Astrocyte of the cerebellum (primary cell): ENCODE measurements around the gene VSIG2.

ENCODE experiments used
- DNase-seq: peaks from one replicate; pipeline ENCODE4 v3.0.0-alpha.2; 2011; ENCODE audit warnings: low read depth
- H3K4me3 ChIP-seq: 2 replicates; pipeline ENCODE4 v1.5.1; 2011; ENCODE audit warnings: mild to moderate bottlenecking, low read depth, low read length, moderate library complexity
- in situ Hi-C: cut with HindIII; loops from 2 replicates; pipeline ENCODE4 v1.10.0; 2017; ENCODE audit warnings: low sequenced_read_pairs
- TF ChIP-seq, protein P1 (sequence below): IDR thresholded peaks from 2 replicates; pipeline ENCODE4 v1.5.1; 2012; ENCODE audit warnings: low read length, low read depth, moderate library complexity, mild to moderate bottlenecking; ENCODE audit errors: missing control alignments

The VSIG2 gene

DNA sequence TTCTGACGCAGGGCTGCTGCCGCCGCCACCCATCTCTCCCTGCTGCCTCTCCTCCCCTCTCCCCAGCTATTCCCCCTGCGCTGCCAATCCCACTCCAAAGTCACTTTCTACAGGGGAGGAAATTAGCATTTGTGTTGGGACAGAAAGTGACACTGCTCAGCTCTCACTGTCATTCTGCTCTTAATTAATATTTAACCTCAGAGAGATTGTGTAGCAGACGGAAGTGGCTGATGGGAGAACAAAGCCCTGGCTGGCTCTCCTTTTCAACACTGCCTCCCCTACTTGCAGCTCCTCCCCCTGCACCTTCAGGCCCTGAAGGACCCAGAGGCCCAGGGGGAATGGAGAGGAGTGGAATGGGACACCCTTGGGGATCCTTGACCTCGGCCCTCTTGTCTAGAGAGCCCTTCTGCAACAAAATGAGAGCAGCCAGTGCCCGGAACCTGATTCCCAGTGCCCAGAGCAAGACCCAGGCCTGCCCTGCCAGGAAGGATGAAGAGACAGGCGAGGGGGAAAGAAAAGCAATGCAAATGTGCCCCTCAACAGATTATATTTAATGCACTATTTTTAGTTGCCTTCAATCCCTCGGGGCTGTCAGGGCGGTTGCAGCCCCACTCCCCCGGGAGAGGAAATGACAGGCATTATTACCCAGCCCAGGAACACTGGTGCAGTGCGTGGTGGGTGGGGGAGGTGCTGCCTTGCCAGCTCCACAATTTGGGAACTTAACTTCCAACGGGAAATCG is 26.9 kb downstream of the VSIG2 start:
- no peak for DNase-seq
- no peak overlapping the region for H3K4me3 ChIP-seq
- in situ Hi-C loops = no loop called here
- TF ChIP-seq, protein P1, sequence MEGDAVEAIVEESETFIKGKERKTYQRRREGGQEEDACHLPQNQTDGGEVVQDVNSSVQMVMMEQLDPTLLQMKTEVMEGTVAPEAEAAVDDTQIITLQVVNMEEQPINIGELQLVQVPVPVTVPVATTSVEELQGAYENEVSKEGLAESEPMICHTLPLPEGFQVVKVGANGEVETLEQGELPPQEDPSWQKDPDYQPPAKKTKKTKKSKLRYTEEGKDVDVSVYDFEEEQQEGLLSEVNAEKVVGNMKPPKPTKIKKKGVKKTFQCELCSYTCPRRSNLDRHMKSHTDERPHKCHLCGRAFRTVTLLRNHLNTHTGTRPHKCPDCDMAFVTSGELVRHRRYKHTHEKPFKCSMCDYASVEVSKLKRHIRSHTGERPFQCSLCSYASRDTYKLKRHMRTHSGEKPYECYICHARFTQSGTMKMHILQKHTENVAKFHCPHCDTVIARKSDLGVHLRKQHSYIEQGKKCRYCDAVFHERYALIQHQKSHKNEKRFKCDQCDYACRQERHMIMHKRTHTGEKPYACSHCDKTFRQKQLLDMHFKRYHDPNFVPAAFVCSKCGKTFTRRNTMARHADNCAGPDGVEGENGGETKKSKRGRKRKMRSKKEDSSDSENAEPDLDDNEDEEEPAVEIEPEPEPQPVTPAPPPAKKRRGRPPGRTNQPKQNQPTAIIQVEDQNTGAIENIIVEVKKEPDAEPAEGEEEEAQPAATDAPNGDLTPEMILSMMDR = no peak

GRCh38 chr11:124722176-124722575 is 29.9 kb downstream of the VSIG2 start:
- TF ChIP-seq, protein P1 = no peak
- in situ Hi-C loops = no loop called here
- H3K4me3 ChIP-seq = no peak overlapping the region
- DNase-seq = no peak

DNA sequence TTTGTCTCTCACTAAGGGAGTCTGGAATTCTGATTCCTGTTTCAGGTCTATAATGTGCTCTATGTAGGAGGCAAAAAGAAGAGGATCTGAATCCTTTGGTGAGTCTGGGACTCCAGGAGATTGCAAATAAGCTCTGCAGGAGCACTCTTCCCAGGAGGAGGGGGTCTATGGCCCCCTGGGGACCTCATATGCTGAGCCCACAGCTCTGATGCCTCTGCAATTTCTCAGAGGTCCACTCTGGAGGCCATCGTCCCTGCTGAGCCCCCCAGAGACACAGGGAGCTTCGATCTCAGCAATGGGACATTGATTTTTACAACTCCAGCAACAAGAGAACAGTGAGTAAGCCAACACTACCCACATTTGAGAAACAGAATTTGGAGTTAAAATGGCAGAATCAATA is 32.5 kb downstream of the VSIG2 start:
- no peak for DNase-seq
- no peak overlapping the region for H3K4me3 ChIP-seq
- in situ Hi-C loops = no loop called here
- TF ChIP-seq, protein P1 = no peak

DNA sequence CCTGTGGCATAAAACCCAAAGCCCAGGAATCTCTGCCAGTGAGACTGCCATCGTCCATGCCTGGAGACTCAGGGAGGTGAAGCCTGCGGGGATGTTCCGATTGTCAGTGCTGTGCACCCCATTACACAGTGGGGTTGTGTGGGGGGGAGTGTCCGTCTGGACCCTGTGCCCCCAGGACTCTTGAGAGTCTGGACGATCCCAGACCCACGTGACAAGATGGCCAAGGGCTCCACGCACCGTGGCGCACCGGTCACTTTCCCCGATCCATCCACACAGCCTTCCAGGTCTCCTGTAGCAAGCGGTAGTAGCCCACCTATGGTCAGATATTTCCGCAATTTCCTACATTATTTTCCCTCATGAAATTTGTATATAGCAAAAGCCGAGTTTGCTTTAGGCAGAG is 33.3 kb downstream of the VSIG2 start:
- no peak for DNase-seq
- in situ Hi-C loops = no loop called here
- TF ChIP-seq, protein P1 = no peak
- H3K4me3 ChIP-seq = no peak overlapping the region

GRCh38 chr11:124717786-124718651 is 34.0 kb downstream of the VSIG2 start:
- peak; percentile 20 for DNase-seq
- TF ChIP-seq, protein P1 = no peak
- peak overlapping the region; percentile 38 for H3K4me3 ChIP-seq
- in situ Hi-C loops = no loop called here

- DNase-seq = no peak
- TF ChIP-seq, protein P1 = no peak
- H3K4me3 ChIP-seq = peak overlapping the region; percentile 38
- in situ Hi-C loops = no loop called here
Measured at GRCh38 chr11:124717421-124717785, 34.7 kb downstream of the VSIG2 start.
